ENCODE measurements around the gene CACNA1I. TPM values are rescaled to one million over a fixed set of nuclear protein-coding genes. Genes with fewer than 3 reads are reported as not detected.

CACNA1I gene
- total and polyA plus RNA-seq, 2 experiments from 2014 or later: 0.04 to 0.24 TPM

DNA sequence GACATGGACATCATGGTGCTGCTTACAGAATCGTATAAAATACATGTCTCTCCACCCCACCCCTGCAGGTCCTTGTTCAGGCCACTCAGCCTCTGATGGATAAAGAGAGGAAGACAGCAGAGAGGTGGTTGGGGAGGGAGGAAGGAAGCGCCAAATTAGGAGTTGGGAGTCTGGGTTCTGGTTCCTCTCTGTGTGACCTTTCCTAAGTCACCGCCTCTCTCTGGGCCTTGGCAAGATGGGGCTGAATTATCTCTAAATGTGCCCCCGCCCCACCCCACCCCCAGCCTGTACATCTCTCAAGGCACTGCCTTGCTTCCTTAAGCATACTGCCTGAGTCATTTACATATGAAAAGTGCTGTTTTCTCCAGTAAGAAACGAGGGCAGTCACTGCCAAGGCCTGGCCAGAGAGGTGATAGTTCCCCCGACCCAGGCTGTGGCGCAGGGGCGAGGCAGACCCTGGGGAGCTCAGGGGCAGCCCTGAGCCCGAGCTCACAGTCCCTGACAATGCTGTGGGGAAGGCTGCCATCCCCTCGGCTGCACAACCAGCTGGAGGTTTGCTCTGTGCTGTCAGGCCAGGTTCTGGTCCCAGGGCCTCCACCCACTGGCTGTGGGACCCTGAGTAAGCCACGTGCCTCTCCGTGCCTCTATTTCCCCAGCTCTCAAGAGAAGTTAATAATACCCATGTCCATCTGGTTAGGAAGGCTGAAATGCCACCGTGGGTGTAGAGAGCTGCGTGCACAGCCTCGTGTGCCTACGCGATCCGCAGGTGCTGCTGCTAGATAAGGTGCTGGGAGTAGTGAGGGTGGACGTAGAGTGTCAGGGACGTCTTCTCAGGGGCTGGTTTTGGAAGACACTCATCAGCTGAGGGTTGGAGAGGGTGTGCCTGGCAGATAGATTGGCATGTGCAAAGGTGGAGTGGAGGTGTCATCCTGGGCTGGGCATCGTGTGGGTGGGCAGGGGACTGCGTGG lies 55.3 kb downstream of the CACNA1I start:
- Histone ChIP-seq H3K4me3 (no peak overlapping the region), H3K9me3 (ENCODE audit: low read depth) (no peaks in the 10 kb centered on the region), H3K4me1 (ENCODE audit: low read depth) (no peaks in the 10 kb centered on the region), H3K27me3 (no peaks in the 10 kb centered on the region), H3K36me3 (no peaks in the 10 kb centered on the region), H3K27ac (no peak overlapping the region)
- DNase-seq (ENCODE audit: low read depth in 1 of 2, low spot score in 1 of 2): no peak
- no peak for TF ChIP-seq CTCF (IDR thresholded peaks at IDR 0.05; ENCODE audit: low read depth, low read length)

GRCh38 chr22:39627208-39627607 lies 56.7 kb downstream of the CACNA1I start:
- no peaks in the 10 kb centered on the region for H3K36me3 ChIP-seq
- H3K4me1 ChIP-seq (ENCODE audit: low read depth): no peaks in the 10 kb centered on the region
- H3K27ac ChIP-seq: no peak overlapping the region
- no peaks in the 10 kb centered on the region for H3K27me3 ChIP-seq
- DNase-seq (ENCODE audit: low read depth in 1 of 2, low spot score in 1 of 2): no peak
- TF ChIP-seq CTCF (IDR thresholded peaks at IDR 0.05; ENCODE audit: low read depth, low read length): no peak
- no peak overlapping the region for H3K4me3 ChIP-seq
- H3K9me3 ChIP-seq (ENCODE audit: low read depth): no peaks in the 10 kb centered on the region

- no peak overlapping the region for H3K4me3 ChIP-seq
- H3K36me3 ChIP-seq: no peaks in the 10 kb centered on the region
- no peak overlapping the region for H3K27ac ChIP-seq
- no peaks in the 10 kb centered on the region for H3K4me1 ChIP-seq (ENCODE audit: low read depth)
- H3K27me3 ChIP-seq: no peaks in the 10 kb centered on the region
- no peak for DNase-seq (ENCODE audit: low read depth in 1 of 2, low spot score in 1 of 2)
- no peaks in the 10 kb centered on the region for H3K9me3 ChIP-seq (ENCODE audit: low read depth)
- TF ChIP-seq CTCF (IDR thresholded peaks at IDR 0.05; ENCODE audit: low read depth, low read length): no peak
Observed at GRCh38 chr22:39627865-39628562, 57.5 kb downstream of the CACNA1I start.

- Histone ChIP-seq H3K4me1 (ENCODE audit: low read depth) (no peaks in the 10 kb centered on the region), H3K36me3 (no peaks in the 10 kb centered on the region), H3K27ac (no peak overlapping the region), H3K27me3 (no peaks in the 10 kb centered on the region), H3K9me3 (ENCODE audit: low read depth) (no peaks in the 10 kb centered on the region), H3K4me3 (no peak overlapping the region)
- no peak for DNase-seq (ENCODE audit: low read depth in 1 of 2, low spot score in 1 of 2)
- TF ChIP-seq CTCF (IDR thresholded peaks at IDR 0.05; ENCODE audit: low read depth, low read length): no peak
Observed at GRCh38 chr22:39628563-39629080, 58.1 kb downstream of the CACNA1I start.

DNA sequence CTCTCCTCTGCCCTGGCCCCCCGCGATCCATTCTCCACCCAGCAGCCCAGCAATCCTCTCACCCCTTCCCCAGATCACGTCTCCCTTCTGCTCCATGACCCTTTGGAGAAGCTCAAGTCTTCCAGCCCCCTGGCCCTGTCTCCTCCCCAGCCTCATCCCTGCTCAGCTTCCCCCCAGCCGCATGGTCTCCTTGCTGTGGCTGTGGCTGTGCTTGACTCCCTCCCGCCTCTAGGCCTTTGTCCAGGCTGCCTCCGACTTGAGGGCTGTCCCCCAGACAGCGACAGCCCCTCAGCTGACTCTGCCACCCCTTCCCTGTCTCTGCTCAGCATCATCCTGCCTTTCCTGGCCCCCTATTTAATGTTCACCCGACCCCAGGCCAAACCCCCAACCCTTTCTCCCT lies 59.3 kb downstream of the CACNA1I start:
- Histone ChIP-seq H3K27ac (no peak overlapping the region), H3K36me3 (no peaks in the 10 kb centered on the region), H3K9me3 (ENCODE audit: low read depth) (no peaks in the 10 kb centered on the region), H3K4me3 (no peak overlapping the region), H3K4me1 (ENCODE audit: low read depth) (no peaks in the 10 kb centered on the region), H3K27me3 (no peaks in the 10 kb centered on the region)
- no peak for TF ChIP-seq CTCF (IDR thresholded peaks at IDR 0.05; ENCODE audit: low read depth, low read length)
- DNase-seq (ENCODE audit: low read depth in 1 of 2, low spot score in 1 of 2): no peak

Data from cardiac muscle cell (in vitro differentiated cells and primary cell).